Ovary (tissue), 3 donors: Measurements from ENCODE around the gene PLCH2.

Experiments
- CTCF ChIP-seq, 3 donors: fragments of 450-650 bp in 2 of 3; fragments of 200-600 bp in 1 of 3; IDR thresholded peaks; one replicate each; pipeline versions ENCODE4 v1.5.1 to v1.8.0; 2016 to 2022; ENCODE audit warnings: antibody characterized with exemption in 3 of 3, mild to moderate bottlenecking in 1 of 3
- EP300 ChIP-seq: sonication (generic); formaldehyde crosslinking; IDR thresholded peaks from one replicate; pipeline ENCODE4 v1.6.1; 2017; ENCODE audit warnings: antibody characterized with exemption
- POLR2A ChIP-seq: fragments of 450-650 bp; IDR thresholded peaks from one replicate; pipeline ENCODE4 v1.6.1; 2017; ENCODE audit warnings: antibody characterized with exemption, mild to moderate bottlenecking, moderate library complexity
- donor health status: DM: no; HTN: no; CAD: no.

- TF ChIP-seq CTCF (IDR thresholded peaks at IDR 0.05) (no peak), POLR2A (no peak), EP300 (no peak)
Observed at GRCh38 chr1:2553871-2554620, 78.0 kb downstream of the PLCH2 start.
